ENCODE measurements around the gene STMP1.

- TF ChIP-seq POLR2A (IDR thresholded peaks at IDR 0.05; ENCODE audit: low read depth, low read length): no peak
- TF ChIP-seq POLR2AphosphoS5 (IDR thresholded peaks at IDR 0.05; ENCODE audit: low read depth, low read length): no peak
These were observed 10.4 kb downstream of the STMP1 start for GRCh38 chr7:135672560-135673359.

Measured in GM12892 (cell line).